ENCODE results near the gene KYAT1.

KYAT1 gene

GRCh38 chr9:128809831-128810230 lies 71.9 kb downstream of the KYAT1 start:
- peaks cover 15% of the 10 kb centered on the region for H3K36me3 ChIP-seq
- no peaks in the 10 kb centered on the region for H3K27me3 ChIP-seq
- TF ChIP-seq CTCF (IDR thresholded peaks at IDR 0.05; ENCODE audit: low read depth, low read length): no peak; the same call in 1 of the 2 replicates
- no peak overlapping the region for H3K4me3 ChIP-seq (ENCODE audit: low read depth, low read length)
- DNase-seq: no peak
- H3K9me3 ChIP-seq: no peaks in the 10 kb centered on the region
- H3K4me1 ChIP-seq: no peaks in the 10 kb centered on the region

- Histone ChIP-seq H3K36me3 (peaks cover 15% of the 10 kb centered on the region), H3K4me1 (no peaks in the 10 kb centered on the region), H3K4me3 (ENCODE audit: low read depth, low read length) (no peak overlapping the region), H3K9me3 (no peaks in the 10 kb centered on the region), H3K27me3 (no peaks in the 10 kb centered on the region)
- DNase-seq: no peak
- TF ChIP-seq CTCF (IDR thresholded peaks at IDR 0.05; ENCODE audit: low read depth, low read length): no peak
Observed at GRCh38 chr9:128809036-128809599, 72.6 kb downstream of the KYAT1 start.

- no peaks in the 10 kb centered on the region for H3K27me3 ChIP-seq
- no peaks in the 10 kb centered on the region for H3K4me1 ChIP-seq
- TF ChIP-seq CTCF (IDR thresholded peaks at IDR 0.05; ENCODE audit: low read depth, low read length): no peak
- H3K4me3 ChIP-seq (ENCODE audit: low read depth, low read length): no peak overlapping the region
- H3K36me3 ChIP-seq: peaks cover 18% of the 10 kb centered on the region
- DNase-seq: no peak
- H3K9me3 ChIP-seq: no peaks in the 10 kb centered on the region
Observed at GRCh38 chr9:128808543-128808942, 73.2 kb downstream of the KYAT1 start.

GRCh38 chr9:128807827-128808226 lies 73.9 kb downstream of the KYAT1 start:
- Histone ChIP-seq H3K27me3 (no peaks in the 10 kb centered on the region), H3K4me3 (ENCODE audit: low read depth, low read length) (no peak overlapping the region), H3K36me3 (peaks cover 18% of the 10 kb centered on the region), H3K9me3 (no peaks in the 10 kb centered on the region), H3K4me1 (no peaks in the 10 kb centered on the region)
- no peak for DNase-seq
- no peak for TF ChIP-seq CTCF (IDR thresholded peaks at IDR 0.05; ENCODE audit: low read depth, low read length)

- TF ChIP-seq CTCF (IDR thresholded peaks at IDR 0.05; ENCODE audit: low read depth, low read length): no peak
- no peaks in the 10 kb centered on the region for H3K9me3 ChIP-seq
- no peak for DNase-seq
- H3K4me1 ChIP-seq: no peaks in the 10 kb centered on the region
- peaks cover 19% of the 10 kb centered on the region for H3K36me3 ChIP-seq
- no peaks in the 10 kb centered on the region for H3K27me3 ChIP-seq
- no peak overlapping the region for H3K4me3 ChIP-seq (ENCODE audit: low read depth, low read length)
Observed at GRCh38 chr9:128805661-128806060, 76.1 kb downstream of the KYAT1 start.

GRCh38 chr9:128802482-128802881 lies 79.3 kb downstream of the KYAT1 start:
- no peak for TF ChIP-seq CTCF (IDR thresholded peaks at IDR 0.05; ENCODE audit: low read depth, low read length)
- H3K27me3 ChIP-seq: no peaks in the 10 kb centered on the region
- peaks cover 38% of the 10 kb centered on the region for H3K36me3 ChIP-seq
- DNase-seq: no peak
- H3K4me3 ChIP-seq (ENCODE audit: low read depth, low read length): no peak overlapping the region
- H3K4me1 ChIP-seq: no peaks in the 10 kb centered on the region
- H3K9me3 ChIP-seq: no peaks in the 10 kb centered on the region

Data from BE2C (cell line).